HG03521 (cell line): ENCODE measurements around the gene PKD2L2.
"Not testable (repeated sequence)": the region's sequence is repeated elsewhere in the genome, so short reads cannot be mapped to it uniquely, and the experiment has no call there.

ENCODE experiments used
- ATAC-seq: cut with Tn5 transposase; IDR thresholded peaks from one replicate; pipeline ENCODE4 v1.9.1; 2021; ENCODE audit warnings: mild to moderate bottlenecking, moderate library complexity; ENCODE audit not compliant: unreplicated experiment

PKD2L2 gene

GRCh38 chr5:137887831-137888230 lies 1.4 kb upstream of the PKD2L2 start:
- ATAC-seq: no peak

- ATAC-seq: no peak
These were observed 793 bp upstream of the PKD2L2 start for GRCh38 chr5:137888466-137888862.

DNA sequence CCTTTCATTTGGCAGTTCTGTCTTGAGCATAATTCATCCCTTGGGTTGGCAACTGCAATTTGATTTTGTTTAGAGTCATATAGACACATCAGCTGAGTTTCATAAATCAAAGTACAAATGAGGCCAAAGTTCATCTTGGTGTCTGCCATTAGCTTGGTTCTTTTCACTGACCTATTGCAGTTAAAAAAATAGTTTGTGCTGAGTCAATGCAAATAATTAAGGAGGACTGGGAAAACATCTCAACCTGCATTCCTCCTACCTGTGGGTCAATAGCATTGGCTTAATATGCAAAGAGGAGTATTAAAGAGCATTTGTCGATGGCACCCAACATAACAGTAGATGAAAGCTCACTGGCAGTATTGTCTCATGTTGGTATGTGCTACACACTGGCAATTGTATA lies 1.6 kb downstream of the PKD2L2 start:
- ATAC-seq: no peak

GRCh38 chr5:137891849-137892248 lies 2.6 kb downstream of the PKD2L2 start:
- ATAC-seq: no peak

DNA sequence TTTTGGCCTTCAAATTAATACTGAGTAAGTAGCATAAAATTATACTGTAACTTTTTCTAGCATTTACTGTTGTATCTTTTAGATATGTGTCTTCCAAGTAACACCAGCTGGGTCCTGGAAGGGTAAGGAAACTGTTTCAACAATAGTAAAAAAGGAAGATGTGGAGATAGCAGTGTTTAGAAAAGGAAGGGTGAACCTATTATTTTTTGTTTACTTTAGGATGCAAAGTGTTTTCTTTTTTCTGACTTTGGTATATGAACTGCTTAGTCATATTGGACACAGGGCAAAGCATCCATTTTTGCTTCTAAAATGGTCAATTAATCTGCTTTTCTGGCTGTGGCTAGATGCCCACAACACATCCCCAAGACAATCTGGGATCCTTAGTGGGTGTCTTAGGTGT lies 5.3 kb downstream of the PKD2L2 start:
- no peak for ATAC-seq

DNA sequence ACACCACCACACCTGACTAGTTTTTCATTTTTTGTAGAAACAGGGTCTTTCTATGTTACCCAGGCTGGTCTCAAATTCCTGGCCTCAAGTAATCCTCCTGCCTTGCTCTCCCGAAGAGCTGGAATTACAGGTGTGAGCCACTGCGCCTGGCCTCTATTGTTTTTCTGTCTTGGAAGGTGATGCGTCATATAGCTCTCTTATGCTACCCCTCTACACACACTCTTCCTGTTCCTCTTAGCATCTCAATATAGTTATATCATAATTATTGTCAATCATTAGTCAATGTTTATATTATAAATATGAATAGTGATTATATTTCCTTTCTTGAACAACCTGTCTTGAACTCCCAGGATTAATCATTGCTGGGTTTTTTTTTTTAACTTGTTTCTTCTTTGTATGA lies 7.3 kb downstream of the PKD2L2 start:
- ATAC-seq: no peak

GRCh38 chr5:137899493-137899892 lies 10.2 kb downstream of the PKD2L2 start:
- ATAC-seq: no peak

DNA sequence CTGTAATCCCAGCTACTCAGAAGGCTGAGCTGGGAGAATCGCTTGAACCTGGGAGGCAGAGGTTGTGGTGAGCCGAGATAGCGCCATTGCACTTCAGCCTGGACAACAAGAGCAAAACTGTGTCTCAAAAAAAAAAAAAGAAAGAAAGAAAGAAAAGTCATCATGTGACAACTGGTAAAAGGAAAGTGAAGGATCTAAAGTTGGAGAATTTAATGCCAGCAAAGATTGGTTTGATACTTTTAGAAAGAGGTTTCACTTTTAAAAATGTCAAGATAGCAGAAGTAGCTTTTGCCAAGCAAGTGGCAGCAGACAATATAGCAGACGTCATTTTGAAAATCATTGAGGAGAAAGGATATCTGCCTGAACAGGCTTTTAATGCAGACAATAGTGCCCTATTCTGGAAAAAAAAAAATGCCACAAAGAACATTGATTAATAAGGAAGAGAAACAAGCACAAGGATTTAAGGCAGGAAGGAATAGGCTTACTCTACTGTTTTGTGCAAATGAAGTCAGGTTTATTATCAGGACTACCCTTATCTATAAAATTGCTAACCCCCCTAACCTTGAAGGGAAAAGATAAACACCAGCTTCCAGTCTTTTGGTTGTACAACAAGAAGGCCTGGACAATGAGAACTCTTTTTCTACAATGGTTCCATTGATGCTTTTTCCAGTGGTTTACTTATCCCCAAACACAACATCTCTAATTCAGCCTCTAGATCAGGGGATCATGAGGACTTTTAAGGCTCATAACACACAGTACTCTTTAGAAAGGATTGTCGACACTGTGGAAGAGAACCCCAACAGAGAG lies 12.0 kb downstream of the PKD2L2 start:
- ATAC-seq: no peak

DNA sequence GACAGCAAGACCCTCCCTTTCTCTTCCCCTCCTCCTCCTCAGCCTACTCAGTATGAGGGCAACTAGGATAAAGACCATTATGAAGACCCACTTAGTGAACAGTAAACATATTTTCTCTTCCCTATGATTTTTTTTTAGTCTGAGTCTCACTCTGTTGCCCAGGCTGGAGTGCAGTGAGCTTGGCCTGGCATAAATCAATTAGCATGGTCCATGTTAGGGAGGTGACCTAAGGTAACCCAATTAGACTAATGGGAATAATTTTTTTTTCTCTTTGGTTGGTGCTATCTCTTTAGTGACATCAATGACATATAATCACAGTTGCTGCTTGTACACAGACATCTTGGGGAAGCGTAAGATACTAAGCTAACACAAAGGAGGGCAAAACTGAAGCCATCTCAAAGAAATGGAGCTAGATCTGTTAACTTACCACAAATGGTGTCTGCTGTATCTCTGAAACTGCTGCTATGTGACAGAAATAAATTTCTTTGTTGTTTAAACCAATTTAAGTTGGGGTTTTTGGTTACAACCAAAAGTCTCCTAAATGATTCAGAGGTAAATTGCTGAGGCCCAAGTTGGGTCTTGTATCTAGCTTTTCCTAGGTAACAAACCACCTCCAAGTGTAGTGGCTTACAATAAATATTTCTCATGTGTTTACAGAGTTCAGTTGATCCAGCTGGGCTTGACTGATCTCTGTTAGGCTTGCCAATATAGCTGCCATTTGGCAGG lies 13.3 kb downstream of the PKD2L2 start:
- ATAC-seq: no peak

DNA sequence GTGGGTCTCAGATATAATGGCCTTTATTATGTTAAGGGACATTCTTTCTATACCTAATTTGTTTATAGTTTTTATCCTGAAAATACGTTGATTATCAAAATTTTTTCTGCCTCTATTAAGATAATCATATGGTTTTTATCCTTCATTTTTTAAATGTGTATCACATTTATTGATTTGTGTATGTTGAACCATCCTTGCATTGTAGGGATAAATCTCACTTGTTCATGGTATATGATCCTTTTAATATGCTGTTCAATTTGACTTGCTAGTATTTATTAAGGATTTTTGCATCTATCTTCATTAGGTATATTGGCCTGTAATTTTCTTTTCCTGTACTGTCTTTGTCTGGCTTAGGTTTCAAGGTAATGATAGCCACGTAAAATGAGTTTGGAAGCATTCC lies 25.5 kb downstream of the PKD2L2 start:
- no peak for ATAC-seq

- no peak for ATAC-seq
These were observed 27.7 kb downstream of the PKD2L2 start for GRCh38 chr5:137916923-137917322.

- ATAC-seq: no peak
These were observed 32.7 kb downstream of the PKD2L2 start for GRCh38 chr5:137921931-137922330.

- no peak for ATAC-seq
These were observed 34.6 kb downstream of the PKD2L2 start for GRCh38 chr5:137923856-137924255.

- no peak for ATAC-seq
These were observed 43.5 kb downstream of the PKD2L2 start for GRCh38 chr5:137932800-137933199.

GRCh38 chr5:137933491-137933911 lies 44.2 kb downstream of the PKD2L2 start:
- ATAC-seq: no peak

- no peak for ATAC-seq
These were observed 45.9 kb downstream of the PKD2L2 start for GRCh38 chr5:137935190-137935589.

DNA sequence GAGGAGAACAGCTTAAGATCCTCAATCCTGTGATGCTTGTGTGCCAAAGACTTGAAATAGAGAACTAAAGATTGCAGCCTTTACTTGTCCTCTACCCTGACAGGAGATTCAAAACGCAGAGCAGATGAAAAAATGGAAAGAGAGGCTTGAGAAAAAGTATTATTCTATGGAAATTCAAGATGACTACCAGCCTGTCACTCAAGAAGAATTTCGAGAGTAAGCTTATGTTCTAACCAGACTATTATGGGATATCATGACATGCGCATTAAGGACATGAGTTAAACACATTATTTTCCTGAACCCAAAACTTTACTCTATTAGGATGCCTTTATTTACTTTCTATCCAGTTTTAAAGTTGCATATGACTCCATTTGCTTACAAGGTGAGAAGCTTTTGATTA lies 46.4 kb downstream of the PKD2L2 start:
- ATAC-seq: no peak

DNA sequence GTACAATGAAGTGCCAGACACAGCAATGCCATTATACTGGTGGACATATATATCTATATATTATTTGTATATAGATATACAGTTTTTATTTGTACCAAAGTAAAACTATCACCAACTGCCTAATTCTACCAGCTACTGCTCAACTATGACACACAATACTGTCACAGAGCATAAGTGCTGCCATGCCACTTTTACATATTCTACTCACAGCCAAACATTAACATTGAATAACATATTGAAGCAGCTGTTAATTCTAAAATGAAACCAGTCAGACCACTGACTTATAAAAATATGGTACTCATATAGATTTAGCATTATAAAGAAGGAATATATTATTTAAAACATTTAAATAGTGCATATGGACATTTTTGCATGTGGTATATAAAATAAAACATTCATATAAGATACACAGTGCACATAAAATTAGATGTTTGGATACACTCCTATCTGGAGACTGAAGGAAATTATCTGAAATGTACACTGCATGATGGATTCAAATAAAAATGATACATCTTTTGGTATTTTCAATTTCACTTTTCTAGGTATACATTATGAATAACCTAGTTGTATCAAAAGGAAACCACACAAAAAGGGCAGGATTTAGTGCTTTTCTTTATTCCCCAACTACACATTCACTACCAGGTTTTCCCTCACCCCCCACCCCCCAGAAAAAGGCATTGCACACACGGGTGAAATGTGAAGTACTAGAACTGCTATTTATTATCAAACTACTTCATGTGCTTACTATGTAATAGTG lies 48.9 kb downstream of the PKD2L2 start:
- ATAC-seq: no peak

DNA sequence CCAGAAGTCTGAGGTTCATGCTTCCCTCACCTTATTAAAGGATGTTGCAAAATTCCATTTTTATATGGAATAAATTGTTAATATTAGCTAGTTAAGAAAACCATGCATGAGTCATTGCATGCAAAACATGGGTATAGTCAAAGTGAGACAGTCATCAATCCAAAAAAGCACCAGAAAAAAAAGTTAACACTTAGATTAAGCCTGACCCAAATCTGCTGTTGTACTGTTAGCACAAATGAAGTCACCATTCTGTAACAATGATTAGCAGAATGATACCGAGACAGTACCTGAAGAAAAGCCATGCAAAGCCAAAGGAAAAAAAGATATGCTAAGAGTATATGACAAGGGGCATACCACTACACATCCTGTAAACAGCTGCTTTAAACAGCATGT lies 49.5 kb downstream of the PKD2L2 start:
- ATAC-seq: no peak

DNA sequence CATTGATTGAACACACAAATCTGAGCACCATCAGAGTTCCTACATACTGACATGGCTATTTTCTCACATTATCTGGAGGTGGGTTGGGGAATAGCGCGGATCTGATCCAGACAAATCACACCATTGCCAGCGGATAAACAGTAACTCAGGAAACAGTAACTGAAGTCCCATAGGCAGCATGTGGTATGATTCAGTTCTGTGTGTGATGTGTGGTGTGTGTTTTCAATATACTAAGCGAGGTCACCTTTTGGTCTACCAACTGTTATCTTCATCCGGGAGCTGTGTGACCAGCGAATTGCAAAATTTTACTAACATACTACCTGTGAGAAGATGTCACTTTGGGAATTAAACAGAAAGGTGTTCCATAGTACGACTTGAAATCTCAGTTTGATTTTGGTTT lies 50.1 kb downstream of the PKD2L2 start:
- ATAC-seq: no peak

GRCh38 chr5:137944280-137944679 lies 55.0 kb downstream of the PKD2L2 start:
- ATAC-seq: not testable (repeated sequence)

- no peak for ATAC-seq
These were observed 56.6 kb downstream of the PKD2L2 start for GRCh38 chr5:137945825-137946224.
